Purkinje cell (primary cell): ENCODE results near the gene IL18BP. TPM values are rescaled to one million over a fixed set of nuclear protein-coding genes. Genes with fewer than 3 reads are reported as not detected.

ENCODE experiments used
- polyA plus RNA-seq: library from polyadenylated mRNA; unstranded; fragments of >200 nt; fragmentation: Nextera tagmentation; gene quantifications from 2 replicates; pipeline ENCODE4 v1.2.1, GENCODE V29; 2014

IL18BP gene
- 0.92 and 1.7 TPM in 2 replicates for polyA plus RNA-seq

GRCh38 chr11:71998649-71999310 is at the start of gene IL18BP:
IL18BP (plus strand) TSS chr11:71998909; CDS start chr11:71999985, 1,076 bp downstream.

Other genes starting within 250 kb of the IL18BP start
- gene DEFB108B, start 165.7 kb upstream of the IL18BP start, polyA plus RNA-seq = not detected in 2 replicates
- not detected in 2 replicates for gene DEFB131B, start 120.5 kb upstream of the IL18BP start, polyA plus RNA-seq
- 2.5 and 10.6 TPM in 2 replicates for gene XNDC1N, start 70.3 kb upstream of the IL18BP start, polyA plus RNA-seq
- gene RNF121, start 69.9 kb upstream of the IL18BP start, polyA plus RNA-seq = 1.7 and 4.5 TPM in 2 replicates
- gene NUMA1, start 81.6 kb downstream of the IL18BP start, polyA plus RNA-seq = 13.6 and 15.7 TPM in 2 replicates
- 2.0 and 13.2 TPM in 2 replicates for gene LRRC51, start 81.9 kb downstream of the IL18BP start, polyA plus RNA-seq
- 53.8 and 85.9 TPM in 2 replicates for gene LAMTOR1, start 104.4 kb downstream of the IL18BP start, polyA plus RNA-seq
- gene TOMT, start 107.0 kb downstream of the IL18BP start, polyA plus RNA-seq = not detected in 2 replicates
- 61.7 and 111 TPM in 2 replicates for gene ANAPC15, start 113.8 kb downstream of the IL18BP start, polyA plus RNA-seq
- gene FOLR3, start 136.8 kb downstream of the IL18BP start, polyA plus RNA-seq = not detected in 2 replicates
- gene FOLR1, start 193.2 kb downstream of the IL18BP start, polyA plus RNA-seq = not detected in 2 replicates
- not detected in 2 replicates for gene FOLR2, start 217.9 kb downstream of the IL18BP start, polyA plus RNA-seq
- 0.10 and 0.70 TPM in 2 replicates for gene INPPL1, start 225.9 kb downstream of the IL18BP start, polyA plus RNA-seq
- gene PHOX2A, start 245.3 kb downstream of the IL18BP start, polyA plus RNA-seq = not detected in 2 replicates